Thyroid gland (tissue), 4 donors: Measurements from ENCODE around the gene JMJD1C.

ENCODE experiments used
- POLR2A ChIP-seq, 2 donors: fragments of 450-650 bp; IDR thresholded peaks; one replicate each; pipeline ENCODE4 v1.6.1; 2017; ENCODE audit warnings: antibody characterized with exemption in 2 of 2, mild to moderate bottlenecking in 2 of 2, moderate library complexity in 1 of 2
- TF ChIP-seq, protein P1 (sequence below), 6 experiments: fragments of 200-600 bp in 3 of 6; fragments of 450-650 bp in 3 of 6; sonication (generic) in 3 of 6; IDR thresholded peaks; one replicate each; pipeline ENCODE4 v1.5.1; 2016 to 2019; ENCODE audit warnings: antibody characterized with exemption in 6 of 6, mild to moderate bottlenecking in 2 of 6, inconsistent platforms in 1 of 6, moderate library complexity in 1 of 6

DNA sequence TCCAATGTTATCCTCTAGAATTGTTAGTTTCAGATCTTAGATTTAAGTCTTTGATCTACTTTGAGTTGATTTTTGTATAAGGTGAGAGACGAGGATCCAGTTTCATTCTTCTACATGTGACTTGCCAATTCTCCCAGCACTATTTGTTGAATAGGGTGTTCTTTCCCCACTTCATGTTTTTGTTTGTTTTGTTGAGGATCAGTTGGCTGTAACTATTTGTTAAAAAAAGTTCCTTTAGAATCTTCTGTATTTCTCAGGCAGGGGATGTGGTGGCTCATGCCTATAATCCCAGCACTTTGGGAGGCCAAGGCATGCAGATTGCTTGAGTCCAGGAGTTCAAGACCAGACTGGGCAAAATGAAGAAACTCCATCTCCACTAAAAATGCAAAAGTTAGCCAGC is 151.8 kb downstream of the JMJD1C start:
- TF ChIP-seq, protein P1, sequence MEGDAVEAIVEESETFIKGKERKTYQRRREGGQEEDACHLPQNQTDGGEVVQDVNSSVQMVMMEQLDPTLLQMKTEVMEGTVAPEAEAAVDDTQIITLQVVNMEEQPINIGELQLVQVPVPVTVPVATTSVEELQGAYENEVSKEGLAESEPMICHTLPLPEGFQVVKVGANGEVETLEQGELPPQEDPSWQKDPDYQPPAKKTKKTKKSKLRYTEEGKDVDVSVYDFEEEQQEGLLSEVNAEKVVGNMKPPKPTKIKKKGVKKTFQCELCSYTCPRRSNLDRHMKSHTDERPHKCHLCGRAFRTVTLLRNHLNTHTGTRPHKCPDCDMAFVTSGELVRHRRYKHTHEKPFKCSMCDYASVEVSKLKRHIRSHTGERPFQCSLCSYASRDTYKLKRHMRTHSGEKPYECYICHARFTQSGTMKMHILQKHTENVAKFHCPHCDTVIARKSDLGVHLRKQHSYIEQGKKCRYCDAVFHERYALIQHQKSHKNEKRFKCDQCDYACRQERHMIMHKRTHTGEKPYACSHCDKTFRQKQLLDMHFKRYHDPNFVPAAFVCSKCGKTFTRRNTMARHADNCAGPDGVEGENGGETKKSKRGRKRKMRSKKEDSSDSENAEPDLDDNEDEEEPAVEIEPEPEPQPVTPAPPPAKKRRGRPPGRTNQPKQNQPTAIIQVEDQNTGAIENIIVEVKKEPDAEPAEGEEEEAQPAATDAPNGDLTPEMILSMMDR (IDR thresholded peaks at IDR 0.05), result no peak
- TF ChIP-seq POLR2A (IDR thresholded peaks at IDR 0.05), result no peak
